IPS-NIHi7 (cell line): ENCODE results near the gene RNF217.
"Not testable (repeated sequence)": the region's sequence is repeated elsewhere in the genome, so short reads cannot be mapped to it uniquely, and the experiment has no call there.

Experiments used
- DNase-seq: peaks from one replicate; pipeline ENCODE4 v3.0.0; 2012; ENCODE audit warnings: mixed read lengths; ENCODE audit errors: extremely low spot score

The RNF217 gene

GRCh38 chr6:124961777-124962638, at the start of gene RNF217:
Gene RNF217 (plus strand): TSS chr6:124962437. CDS start chr6:124962545, 108 bp downstream.
- DNase-seq: peak; percentile 67

GRCh38 chr6:124913056-124913455, 49.2 kb upstream of the RNF217 start:
- no peak for DNase-seq

- no peak for DNase-seq
Measured at GRCh38 chr6:124917769-124918168, 44.5 kb upstream of the RNF217 start.

GRCh38 chr6:124919703-124920102, 42.5 kb upstream of the RNF217 start:
- not testable (repeated sequence) for DNase-seq

GRCh38 chr6:124924333-124924759, 37.9 kb upstream of the RNF217 start:
- DNase-seq: no peak

GRCh38 chr6:124926435-124926834, 35.8 kb upstream of the RNF217 start:
- DNase-seq: no peak

GRCh38 chr6:124927806-124928205, 34.4 kb upstream of the RNF217 start:
- no peak for DNase-seq

- DNase-seq: no peak
Measured at GRCh38 chr6:124928851-124929250, 33.4 kb upstream of the RNF217 start.

- no peak for DNase-seq
Measured at GRCh38 chr6:124937645-124938044, 24.6 kb upstream of the RNF217 start.

GRCh38 chr6:124941259-124941658, 21.0 kb upstream of the RNF217 start:
- DNase-seq: no peak

- DNase-seq: no peak
Measured at GRCh38 chr6:124943658-124944057, 18.6 kb upstream of the RNF217 start.

- DNase-seq: no peak
Measured at GRCh38 chr6:124947971-124948451, 14.2 kb upstream of the RNF217 start.

- DNase-seq: no peak
Measured at GRCh38 chr6:124949706-124950105, 12.5 kb upstream of the RNF217 start.

- DNase-seq: no peak
Measured at GRCh38 chr6:124953808-124954207, 8.4 kb upstream of the RNF217 start.

- no peak for DNase-seq
Measured at GRCh38 chr6:124955108-124955856, 7.0 kb upstream of the RNF217 start.

GRCh38 chr6:124956018-124956417, 6.2 kb upstream of the RNF217 start:
- DNase-seq: no peak

- DNase-seq: no peak
Measured at GRCh38 chr6:124958149-124958548, 4.1 kb upstream of the RNF217 start.

- DNase-seq: no peak
Measured at GRCh38 chr6:124958759-124959354, 3.4 kb upstream of the RNF217 start.

- no peak for DNase-seq
Measured at GRCh38 chr6:124960757-124961463, 1.3 kb upstream of the RNF217 start.

GRCh38 chr6:124961464-124961776, 817 bp upstream of the RNF217 start:
- DNase-seq: no peak

- peak; percentile 46 for DNase-seq
Measured at GRCh38 chr6:124962639-124963415, 590 bp downstream of the RNF217 start.
